Ovary (tissue), 3 donors: Measurements from ENCODE around the gene MBD6.

Experiments used
- CTCF ChIP-seq, 3 donors: fragments of 450-650 bp in 2 of 3; fragments of 200-600 bp in 1 of 3; IDR thresholded peaks; one replicate each; pipeline versions ENCODE4 v1.5.1 to v1.8.0; 2016 to 2022; ENCODE audit warnings: antibody characterized with exemption in 3 of 3, mild to moderate bottlenecking in 1 of 3
- EP300 ChIP-seq: sonication (generic); formaldehyde crosslinking; IDR thresholded peaks from one replicate; pipeline ENCODE4 v1.6.1; 2017; ENCODE audit warnings: antibody characterized with exemption
- POLR2A ChIP-seq: fragments of 450-650 bp; IDR thresholded peaks from one replicate; pipeline ENCODE4 v1.6.1; 2017; ENCODE audit warnings: antibody characterized with exemption, mild to moderate bottlenecking, moderate library complexity
- donor health status: DM: no; HTN: no; CAD: no.

- TF ChIP-seq CTCF (IDR thresholded peaks at IDR 0.05) (no peak), POLR2A (no peak), EP300 (no peak)
Measured at GRCh38 chr12:57534991-57535543, 12.4 kb downstream of the MBD6 start.
